Gastrocnemius medialis (tissue), 4 donors: Measurements from ENCODE around the gene SLC43A3.

Experiments used
- CTCF ChIP-seq, 5 experiments: fragments of 450-650 bp in 3 of 5; fragments of 200-600 bp in 2 of 5; sonication (generic) in 2 of 5; IDR thresholded peaks in 4 of 5; conservative IDR thresholded peaks in 1 of 5; 1 replicate in 4 of 5; 2 replicates in 1 of 5; pipeline ENCODE4 v1.5.1; 2016 to 2019; ENCODE audit warnings: antibody characterized with exemption in 5 of 5, mild to moderate bottlenecking in 3 of 5, moderate library complexity in 3 of 5
- POLR2A ChIP-seq, 2 donors: fragments of 450-650 bp; IDR thresholded peaks; one replicate each; pipeline ENCODE4 v1.6.1; 2017; ENCODE audit warnings: antibody characterized with exemption in 2 of 2, mild to moderate bottlenecking in 2 of 2, moderate library complexity in 2 of 2

GRCh38 chr11:57434640-57435546 is 8.0 kb upstream of the SLC43A3 start:
- TF ChIP-seq CTCF (IDR thresholded peaks at IDR 0.05 in 4 of 5, conservative IDR thresholded peaks at IDR 0.05 in 1 of 5) (no peak), POLR2A (IDR thresholded peaks at IDR 0.05) (no peak)
